ENCODE data around the gene BDH1.
"Not testable (repeated sequence)": the region's sequence is repeated elsewhere in the genome, so short reads cannot be mapped to it uniquely, and the experiment has no call there.

The BDH1 gene

DNA sequence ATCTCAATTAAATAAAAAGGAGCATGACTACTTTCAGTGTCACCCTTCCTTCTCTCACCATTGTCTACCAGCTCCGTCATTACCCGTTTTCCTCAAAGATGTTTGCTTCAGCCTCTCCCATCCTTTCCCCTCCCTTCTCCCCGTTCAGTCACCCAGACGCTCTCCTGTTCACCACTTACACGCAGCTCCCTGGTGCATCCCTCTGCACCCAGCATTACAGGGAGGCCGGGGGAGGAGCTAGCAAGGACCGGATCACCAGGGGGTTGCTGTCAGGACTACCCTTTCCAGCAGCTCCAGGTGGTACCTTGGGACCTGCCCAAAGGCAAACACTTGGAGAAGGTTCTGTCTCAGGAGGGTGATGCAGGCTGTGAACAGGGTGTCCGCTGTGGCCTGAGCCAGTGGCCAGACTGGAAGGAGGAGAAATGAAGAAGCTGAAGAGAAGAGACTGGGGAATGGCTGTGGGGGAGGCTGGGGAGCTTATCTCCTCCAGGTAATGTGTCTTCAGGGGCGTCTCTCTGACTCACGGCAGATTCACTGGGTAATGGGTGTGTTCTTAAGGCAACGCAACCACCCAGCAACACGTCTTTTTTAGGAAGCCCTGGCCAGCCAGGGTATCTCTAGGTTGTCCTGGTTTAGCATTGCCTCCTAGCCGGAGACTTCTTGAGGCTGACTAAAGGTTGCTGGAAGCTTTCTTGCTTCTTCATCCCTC is 21.8 kb upstream of the BDH1 start:
- H3K4me3 ChIP-seq (ENCODE audit: low read depth, low read length): no peak overlapping the region
- TF ChIP-seq, protein P1, sequence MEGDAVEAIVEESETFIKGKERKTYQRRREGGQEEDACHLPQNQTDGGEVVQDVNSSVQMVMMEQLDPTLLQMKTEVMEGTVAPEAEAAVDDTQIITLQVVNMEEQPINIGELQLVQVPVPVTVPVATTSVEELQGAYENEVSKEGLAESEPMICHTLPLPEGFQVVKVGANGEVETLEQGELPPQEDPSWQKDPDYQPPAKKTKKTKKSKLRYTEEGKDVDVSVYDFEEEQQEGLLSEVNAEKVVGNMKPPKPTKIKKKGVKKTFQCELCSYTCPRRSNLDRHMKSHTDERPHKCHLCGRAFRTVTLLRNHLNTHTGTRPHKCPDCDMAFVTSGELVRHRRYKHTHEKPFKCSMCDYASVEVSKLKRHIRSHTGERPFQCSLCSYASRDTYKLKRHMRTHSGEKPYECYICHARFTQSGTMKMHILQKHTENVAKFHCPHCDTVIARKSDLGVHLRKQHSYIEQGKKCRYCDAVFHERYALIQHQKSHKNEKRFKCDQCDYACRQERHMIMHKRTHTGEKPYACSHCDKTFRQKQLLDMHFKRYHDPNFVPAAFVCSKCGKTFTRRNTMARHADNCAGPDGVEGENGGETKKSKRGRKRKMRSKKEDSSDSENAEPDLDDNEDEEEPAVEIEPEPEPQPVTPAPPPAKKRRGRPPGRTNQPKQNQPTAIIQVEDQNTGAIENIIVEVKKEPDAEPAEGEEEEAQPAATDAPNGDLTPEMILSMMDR (IDR thresholded peaks at IDR 0.05; ENCODE audit: control insufficient read depth, extremely low read depth, insufficient read depth): no peak

DNA sequence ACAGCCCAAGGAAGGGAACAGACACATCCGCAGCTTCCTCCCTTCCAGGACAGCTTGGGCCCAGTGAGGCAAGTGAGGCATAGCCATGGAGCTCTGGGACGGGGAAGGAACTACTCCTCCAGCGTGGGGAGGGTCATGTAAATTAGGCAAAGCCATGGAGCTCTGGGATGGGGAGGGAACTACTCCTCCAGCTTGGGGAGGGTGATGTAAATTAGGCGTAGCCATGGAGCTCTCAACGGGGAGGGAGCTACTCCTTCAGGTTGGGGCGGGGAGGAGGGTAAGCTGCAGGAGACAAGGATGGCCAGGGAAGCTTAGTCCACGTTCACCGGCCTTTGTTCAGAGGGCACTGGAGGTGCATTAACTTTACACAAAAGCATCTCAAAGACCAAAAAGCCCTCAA is 21.1 kb upstream of the BDH1 start:
- TF ChIP-seq, protein P1 (IDR thresholded peaks at IDR 0.05; ENCODE audit: control insufficient read depth, extremely low read depth, insufficient read depth): no peak
- DNase-seq (ENCODE audit: low read depth): no peak
- no peak overlapping the region for H3K4me3 ChIP-seq (ENCODE audit: low read depth, low read length)

More for the DNA sequence above, 21.8 kb upstream of the BDH1 start:
- DNase-seq (ENCODE audit: low read depth): no peak

DNA sequence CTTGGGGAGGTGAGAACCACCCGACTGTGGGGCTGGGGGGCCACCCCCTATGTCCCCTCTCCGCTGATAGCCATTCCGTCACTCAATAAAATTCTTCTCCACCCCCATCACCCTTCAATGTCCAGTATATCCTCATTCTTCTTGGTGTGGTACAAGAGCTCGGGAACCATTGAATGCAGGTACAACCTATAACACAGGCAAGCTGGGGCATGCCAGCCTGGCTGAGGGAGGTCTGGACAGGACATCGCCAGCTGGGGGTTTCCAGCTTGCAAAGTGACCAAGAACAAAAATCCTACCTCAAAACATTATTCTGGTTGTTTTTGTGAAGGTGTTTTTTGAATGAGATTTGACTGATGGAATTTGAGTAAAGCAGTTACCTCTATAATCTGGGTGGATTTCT is 19.6 kb upstream of the BDH1 start:
- DNase-seq (ENCODE audit: low read depth): no peak
- TF ChIP-seq, protein P1 (IDR thresholded peaks at IDR 0.05; ENCODE audit: control insufficient read depth, extremely low read depth, insufficient read depth): no peak
- H3K4me3 ChIP-seq (ENCODE audit: low read depth, low read length): no peak overlapping the region

- not testable (repeated sequence) for DNase-seq (ENCODE audit: low read depth); H3K4me3 ChIP-seq (ENCODE audit: low read depth, low read length)
Observed at GRCh38 chr3:197574396-197574991, 18.7 kb upstream of the BDH1 start.

DNA sequence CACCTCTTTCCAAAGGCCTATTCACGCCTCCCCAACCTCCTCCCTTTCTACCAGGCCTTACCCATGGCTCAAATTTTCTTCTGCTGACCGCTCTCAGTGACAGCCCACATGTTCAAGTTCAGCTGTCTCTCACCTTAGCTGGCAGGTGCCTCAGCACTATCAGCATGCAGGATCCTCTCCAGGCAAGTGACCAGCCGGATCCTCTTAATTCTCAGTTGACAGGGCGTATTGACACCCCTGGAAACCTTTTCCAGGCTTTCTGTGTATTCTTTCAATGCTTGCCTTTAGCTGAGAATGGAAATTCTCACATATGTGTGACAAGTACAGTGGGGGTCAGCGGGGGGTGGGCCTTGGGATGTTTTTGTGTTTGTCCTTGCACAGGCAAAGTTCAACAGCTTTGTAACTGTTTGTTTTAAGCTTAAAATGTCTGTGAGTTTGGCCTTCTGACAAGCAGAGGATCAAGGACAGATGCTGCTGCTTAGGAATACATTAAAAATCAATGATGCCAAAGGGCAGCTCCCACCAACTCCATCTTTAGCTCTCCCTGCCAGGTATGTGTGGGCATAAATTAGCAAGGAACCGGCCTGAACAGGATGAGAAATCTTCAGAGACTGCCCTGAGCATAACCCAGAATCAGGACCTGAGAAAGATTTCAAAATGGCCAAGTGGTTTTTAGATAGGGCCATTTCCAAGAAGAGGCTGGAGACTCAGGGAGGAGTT is 17.4 kb upstream of the BDH1 start:
- no peak for DNase-seq (ENCODE audit: low read depth)
- H3K4me3 ChIP-seq (ENCODE audit: low read depth, low read length): no peak overlapping the region
- TF ChIP-seq, protein P1 (IDR thresholded peaks at IDR 0.05; ENCODE audit: control insufficient read depth, extremely low read depth, insufficient read depth): no peak

GRCh38 chr3:197571880-197572172 is 16.1 kb upstream of the BDH1 start:
- not testable (repeated sequence) for H3K4me3 ChIP-seq (ENCODE audit: low read depth, low read length); DNase-seq (ENCODE audit: low read depth)

- not testable (repeated sequence) for DNase-seq (ENCODE audit: low read depth); H3K4me3 ChIP-seq (ENCODE audit: low read depth, low read length)
Observed at GRCh38 chr3:197571074-197571879, 15.5 kb upstream of the BDH1 start.

- not testable (repeated sequence) for H3K4me3 ChIP-seq (ENCODE audit: low read depth, low read length); DNase-seq (ENCODE audit: low read depth)
Observed at GRCh38 chr3:197569433-197569832, 13.7 kb upstream of the BDH1 start.
